ENCODE results near the gene CYLD. TPM values are rescaled to one million over a fixed set of nuclear protein-coding genes. Genes with fewer than 3 reads are reported as not detected.

The CYLD gene
- total and polyA plus RNA-seq, 2 donors (not counting 3 experiments of a cell fraction or from before 2014, with no cell fraction given), result 7.4 to 21.5 TPM

DNA sequence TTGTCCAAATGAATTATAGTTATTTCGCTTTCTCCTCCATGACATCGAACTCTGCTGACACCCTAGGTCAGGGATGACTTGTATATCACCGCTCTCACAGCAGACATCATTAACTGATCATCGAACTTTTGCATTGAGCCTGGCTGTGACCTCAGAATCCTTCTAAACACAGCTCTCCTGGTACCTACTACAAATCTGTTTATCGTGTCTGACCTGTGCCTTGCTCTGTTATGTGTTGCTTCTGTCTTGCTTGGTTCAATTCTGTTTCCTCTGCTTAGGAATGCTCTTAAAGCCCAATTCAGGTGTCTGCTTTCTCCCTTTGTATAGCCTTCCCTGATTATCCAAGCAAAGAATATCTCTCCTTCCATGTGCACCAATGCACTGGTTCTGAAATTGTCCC, 78.3 kb downstream of the CYLD start:
- BruUV-seq (replicated peaks), result no TSS peak
- TF ChIP-seq, protein P1, sequence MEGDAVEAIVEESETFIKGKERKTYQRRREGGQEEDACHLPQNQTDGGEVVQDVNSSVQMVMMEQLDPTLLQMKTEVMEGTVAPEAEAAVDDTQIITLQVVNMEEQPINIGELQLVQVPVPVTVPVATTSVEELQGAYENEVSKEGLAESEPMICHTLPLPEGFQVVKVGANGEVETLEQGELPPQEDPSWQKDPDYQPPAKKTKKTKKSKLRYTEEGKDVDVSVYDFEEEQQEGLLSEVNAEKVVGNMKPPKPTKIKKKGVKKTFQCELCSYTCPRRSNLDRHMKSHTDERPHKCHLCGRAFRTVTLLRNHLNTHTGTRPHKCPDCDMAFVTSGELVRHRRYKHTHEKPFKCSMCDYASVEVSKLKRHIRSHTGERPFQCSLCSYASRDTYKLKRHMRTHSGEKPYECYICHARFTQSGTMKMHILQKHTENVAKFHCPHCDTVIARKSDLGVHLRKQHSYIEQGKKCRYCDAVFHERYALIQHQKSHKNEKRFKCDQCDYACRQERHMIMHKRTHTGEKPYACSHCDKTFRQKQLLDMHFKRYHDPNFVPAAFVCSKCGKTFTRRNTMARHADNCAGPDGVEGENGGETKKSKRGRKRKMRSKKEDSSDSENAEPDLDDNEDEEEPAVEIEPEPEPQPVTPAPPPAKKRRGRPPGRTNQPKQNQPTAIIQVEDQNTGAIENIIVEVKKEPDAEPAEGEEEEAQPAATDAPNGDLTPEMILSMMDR (IDR thresholded peaks at IDR 0.05; ENCODE audit: extremely low read depth in 1 of 2, insufficient read depth in 1 of 2, low read depth in 1 of 2, low read length in 2 of 2), result no peak
- TF ChIP-seq FOS (IDR thresholded peaks at IDR 0.05; ENCODE audit: borderline replicate concordance, insufficient read depth, low read length) (no peak), JUN (IDR thresholded peaks at IDR 0.05; ENCODE audit: borderline replicate concordance, insufficient read depth, insufficient read length, low read depth) (no peak), MYC (IDR thresholded peaks at IDR 0.05; ENCODE audit: low read depth, low read length) (no peak), GATA2 (IDR thresholded peaks at IDR 0.05; ENCODE audit: insufficient read depth, insufficient read length, low read depth, low read length) (no peak), EZH2 (IDR thresholded peaks at IDR 0.05; ENCODE audit: borderline replicate concordance, low read depth, low read length, severe bottlenecking) (no peak), POLR2AphosphoS5 (IDR thresholded peaks at IDR 0.05; ENCODE audit: insufficient read depth, low read depth, low read length) (no peak), POLR2A (IDR thresholded peaks at IDR 0.05; ENCODE audit: low read depth, low read length) (no peak)
- TF ChIP-seq, protein P2, sequence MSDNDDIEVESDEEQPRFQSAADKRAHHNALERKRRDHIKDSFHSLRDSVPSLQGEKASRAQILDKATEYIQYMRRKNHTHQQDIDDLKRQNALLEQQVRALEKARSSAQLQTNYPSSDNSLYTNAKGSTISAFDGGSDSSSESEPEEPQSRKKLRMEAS (IDR thresholded peaks at IDR 0.05; ENCODE audit: insufficient read depth, insufficient read length), result no peak
- no peaks in the 10 kb centered on the region for H3K27me3 ChIP-seq (ENCODE audit: control insufficient read depth in 2 of 2, insufficient read depth in 2 of 2, low read length in 2 of 2)
- no peak overlapping the region for H2AFZ ChIP-seq (ENCODE audit: low read depth, low read length)
- no peaks in the 10 kb centered on the region for H3K9me1 ChIP-seq (replicated peaks; ENCODE audit: control insufficient read depth, extremely low read depth, insufficient read depth, low read length)
- H3K79me2 ChIP-seq (ENCODE audit: control insufficient read depth, insufficient read depth, low read length), result no peaks in the 10 kb centered on the region
- dilution Hi-C loops (cut with MboI; ENCODE audit: extremely low pct_ligation_motif_present, low sequenced_read_pairs), result no loop called here
- ChIA-PET POLR2A (no interaction called here), CTCF (interaction anchor here (1.2 kb wide), 1 partner anchor 14 kb away, joined by 3 read pairs; no protein-coding TSS in a partner anchor)
- H3K4me3 ChIP-seq (replicated peaks in 1 of 3; ENCODE audit: insufficient read depth in 1 of 3, low read depth in 1 of 3, low read length in 3 of 3), result no peak overlapping the region
- FAIRE-seq (no peak), DNase-seq (ENCODE audit: low read depth, low spot score) (no peak)
- H3K9ac ChIP-seq (replicated peaks; ENCODE audit: extremely low read depth, insufficient read depth, low read length), result no peak overlapping the region
- intact Hi-C loops (cut with micrococcal nuclease), result no loop called here
- H3K36me3 ChIP-seq (ENCODE audit: control insufficient read depth in 2 of 2, extremely low read depth in 1 of 2, insufficient read depth in 2 of 2, low read length in 2 of 2), result no peaks in the 10 kb centered on the region
- H3K4me1 ChIP-seq (ENCODE audit: control insufficient read depth, extremely low read depth, insufficient read depth, low read length), result no peaks in the 10 kb centered on the region
- H3K27ac ChIP-seq (ENCODE audit: insufficient read depth, low read depth, low read length), result no peak overlapping the region
- H3K9me3 ChIP-seq (replicated peaks; ENCODE audit: control insufficient read depth, insufficient read depth, low read length), result no peaks in the 10 kb centered on the region
- H3K4me2 ChIP-seq (ENCODE audit: insufficient read depth, low read length), result no peak overlapping the region
- H4K20me1 ChIP-seq (replicated peaks; ENCODE audit: control insufficient read depth, extremely low read depth, insufficient read depth, low read length), result no peaks in the 10 kb centered on the region

All from endothelial cell of umbilical vein (primary cell).